CD14-positive monocyte (primary cell): ENCODE data around the gene CCDC7. TPM values are rescaled to one million over a fixed set of nuclear protein-coding genes. Genes with fewer than 3 reads are reported as not detected.

Experiments used
- DNase-seq, 3 donors: peaks; one replicate each; pipeline ENCODE4 v3.0.0-alpha.2; 2011 to 2022
- H2AFZ ChIP-seq: 2 replicates; pipeline ENCODE4 v1.6.0; 2012; ENCODE audit warnings: mild to moderate bottlenecking, low read depth, low read length, inconsistent platforms; ENCODE audit not compliant: insufficient read depth, poor library complexity, severe bottlenecking
- H3K27ac ChIP-seq, 2 donors: 1 replicate in 1 of 2; 2 replicates in 1 of 2; pipeline ENCODE4 v1.5.1; 2012 to 2013; ENCODE audit warnings: low read length in 2 of 2, control low read depth in 1 of 2, inconsistent platforms in 1 of 2, low read depth in 1 of 2, mild to moderate bottlenecking in 1 of 2
- H3K27me3 ChIP-seq, 2 donors: one replicate each; pipeline versions ENCODE4 v1.6.0 to v1.6.1; 2011 to 2013; ENCODE audit warnings: low read length in 2 of 2; ENCODE audit not compliant: control insufficient read depth in 2 of 2, insufficient read depth in 2 of 2
- H3K36me3 ChIP-seq, 2 donors: replicated peaks in 1 of 2; 1 replicate in 1 of 2; 2 replicates in 1 of 2; pipeline versions ENCODE4 v1.5.1 to v1.6.1; 2012 to 2013; ENCODE audit warnings: low read length in 2 of 2, control low read depth in 1 of 2, inconsistent platforms in 1 of 2, mild to moderate bottlenecking in 1 of 2; ENCODE audit not compliant: insufficient read depth in 2 of 2, control insufficient read depth in 1 of 2
- H3K4me1 ChIP-seq, 2 donors: 1 replicate in 1 of 2; 2 replicates in 1 of 2; pipeline versions ENCODE4 v1.5.1 to v1.6.1; 2012 to 2013; ENCODE audit warnings: low read length in 2 of 2, control low read depth in 1 of 2, inconsistent platforms in 1 of 2, mild to moderate bottlenecking in 1 of 2, moderate library complexity in 1 of 2; ENCODE audit not compliant: insufficient read depth in 2 of 2, control insufficient read depth in 1 of 2
- H3K4me2 ChIP-seq: replicated peaks from 2 replicates; pipeline ENCODE3; 2012; ENCODE audit warnings: low read length, moderate library complexity, mild to moderate bottlenecking; ENCODE audit not compliant: poor library complexity, severe bottlenecking; ENCODE audit errors: extremely low read depth
- H3K4me3 ChIP-seq, 3 experiments: fragments of 200-600 bp in 1 of 3; sonication (generic) in 1 of 3; replicated peaks in 1 of 3; 1 replicate in 2 of 3; 2 replicates in 1 of 3; pipeline ENCODE4 v1.5.1; 2011 to 2013; ENCODE audit warnings: low read length in 3 of 3, mild to moderate bottlenecking in 3 of 3, control low read depth in 2 of 3, low read depth in 2 of 3, inconsistent platforms in 1 of 3, moderate library complexity in 1 of 3
- H3K79me2 ChIP-seq: 2 replicates; pipeline ENCODE4 v1.6.0; 2012; ENCODE audit warnings: mild to moderate bottlenecking, control low read depth, inconsistent platforms, low read length, moderate library complexity; ENCODE audit not compliant: insufficient read depth
- H3K9ac ChIP-seq: 2 replicates; pipeline ENCODE4 v1.6.0; 2017; ENCODE audit warnings: low read length, mild to moderate bottlenecking; ENCODE audit not compliant: insufficient read depth, poor library complexity, severe bottlenecking
- H3K9me3 ChIP-seq, 2 donors: replicated peaks in 1 of 2; 1 replicate in 1 of 2; 2 replicates in 1 of 2; pipeline versions ENCODE4 v1.5.1 to v1.6.1; 2012 to 2013; ENCODE audit warnings: low read length in 2 of 2, control low read depth in 1 of 2; ENCODE audit not compliant: control insufficient read depth in 1 of 2, insufficient read depth in 1 of 2
- H4K20me1 ChIP-seq: 2 replicates; pipeline ENCODE4 v1.6.0; 2012; ENCODE audit warnings: mild to moderate bottlenecking, low read length, control low read depth, moderate library complexity; ENCODE audit not compliant: insufficient read depth
- H3K27ac Mint-ChIP-seq, 7 donors: one replicate each; pipeline ENCODE4 v1.8.0; 2020; ENCODE audit warnings: mild to moderate bottlenecking in 7 of 7, mixed read lengths in 7 of 7, moderate library complexity in 6 of 7, inconsistent platforms in 2 of 7
- H3K27me3 Mint-ChIP-seq, 3 donors: one replicate each; pipeline ENCODE4 v1.8.0; 2021 to 2022; ENCODE audit warnings: low read depth in 3 of 3, mild to moderate bottlenecking in 3 of 3, mixed read lengths in 3 of 3, moderate library complexity in 3 of 3, inconsistent platforms in 1 of 3
- H3K36me3 Mint-ChIP-seq, 2 donors: one replicate each; pipeline ENCODE4 v1.8.0; 2020; ENCODE audit warnings: mixed read lengths in 2 of 2, inconsistent platforms in 1 of 2, mild to moderate bottlenecking in 1 of 2
- H3K4me1 Mint-ChIP-seq: one replicate; pipeline ENCODE4 v1.8.0; 2020; ENCODE audit warnings: mild to moderate bottlenecking, mixed read lengths
- H3K4me3 Mint-ChIP-seq, 2 donors: one replicate each; pipeline ENCODE4 v1.8.0; 2020; ENCODE audit warnings: mild to moderate bottlenecking in 2 of 2, mixed read lengths in 2 of 2, moderate library complexity in 1 of 2
- H3K9me3 Mint-ChIP-seq, 7 donors: one replicate each; pipeline ENCODE4 v1.8.0; 2020 to 2022; ENCODE audit warnings: mixed read lengths in 7 of 7, mild to moderate bottlenecking in 6 of 7, moderate library complexity in 6 of 7, inconsistent platforms in 2 of 7
- WGBS: methylation state at CpG from one replicate; pipeline ENCODE4 v1.1.5; 2013; ENCODE audit warnings: missing lambda C conversion rate; ENCODE audit not compliant: insufficient coverage; 5-methylcytosine and 5-hydroxymethylcytosine counted together
- intact Hi-C, 2 donors: fragments of 100-400 bp; cut with micrococcal nuclease; formaldehyde crosslinking; loops; one replicate each; pipeline versions ENCODE4 v1.15.0 to v1.15.1; 2023
- polyA plus RNA-seq, 3 donors: library from polyadenylated mRNA; depleted of rRNA in 1 of 3; unstranded in 2 of 3; stranded (reverse) in 1 of 3; fragments of 300-500 nt in 2 of 3; fragments of >200 nt in 1 of 3; fragmentation: Illumina TruSeq in 2 of 3; gene quantifications; 1 replicate in 2 of 3; 2 replicates in 1 of 3; pipeline ENCODE4 v1.2.3, GENCODE V29; 2012 to 2021
- TF ChIP-seq, protein P1 (sequence below): fragments of 200-600 bp; IDR thresholded peaks from one replicate; pipeline ENCODE4 v1.8.0; 2022; ENCODE audit warnings: antibody characterized with exemption, mild to moderate bottlenecking

CCDC7 gene
- polyA plus RNA-seq, 3 donors = 1.3 to 2.3 (median 2.0) TPM

GRCh38 chr10:32446536-32447406 lies 831 bp downstream of the CCDC7 start:
- H3K4me2 ChIP-seq = peak overlapping the region; percentile 93
- DNase-seq = no peak
- peaks cover 3% of the 10 kb centered on the region in 2 donors for H3K36me3 ChIP-seq
- no peaks in the 10 kb centered on the region for H3K9me3 ChIP-seq
- peak overlapping the region; percentile 93 for H2AFZ ChIP-seq
- intact Hi-C loops = no loop called here
- H3K9me3 Mint-ChIP-seq = peaks cover 0 to 5% (median 0%) of the 10 kb centered on the region in 7 donors
- peaks cover 0 to 5% of the 10 kb centered on the region in 2 donors for H3K27me3 ChIP-seq
- H3K27ac ChIP-seq = peak overlapping the region; percentile 94 to 98
- peaks cover 3% of the 10 kb centered on the region for H3K79me2 ChIP-seq
- peak overlapping the region; percentile 77 to 91 (median 82) for H3K4me3 ChIP-seq
- WGBS = 0% methylated on average over 6 of the region's 18 CpGs
- peaks cover 13% of the 10 kb centered on the region for H3K4me1 Mint-ChIP-seq
- peak overlapping the region; percentile 87 to 99 (median 94) for H3K27ac Mint-ChIP-seq
- no peaks in the 10 kb centered on the region for H4K20me1 ChIP-seq
- H3K4me1 ChIP-seq = peaks cover 8 to 10% of the 10 kb centered on the region in 2 donors
- H3K9ac ChIP-seq = peak overlapping the region; percentile 82
- H3K36me3 Mint-ChIP-seq = peaks cover 5 to 7% of the 10 kb centered on the region in 2 donors
- peak overlapping the region; percentile 90 to 97 for H3K4me3 Mint-ChIP-seq
- peaks cover under 1 to 4% (median 2%) of the 10 kb centered on the region in 3 donors for H3K27me3 Mint-ChIP-seq
- TF ChIP-seq, protein P1, sequence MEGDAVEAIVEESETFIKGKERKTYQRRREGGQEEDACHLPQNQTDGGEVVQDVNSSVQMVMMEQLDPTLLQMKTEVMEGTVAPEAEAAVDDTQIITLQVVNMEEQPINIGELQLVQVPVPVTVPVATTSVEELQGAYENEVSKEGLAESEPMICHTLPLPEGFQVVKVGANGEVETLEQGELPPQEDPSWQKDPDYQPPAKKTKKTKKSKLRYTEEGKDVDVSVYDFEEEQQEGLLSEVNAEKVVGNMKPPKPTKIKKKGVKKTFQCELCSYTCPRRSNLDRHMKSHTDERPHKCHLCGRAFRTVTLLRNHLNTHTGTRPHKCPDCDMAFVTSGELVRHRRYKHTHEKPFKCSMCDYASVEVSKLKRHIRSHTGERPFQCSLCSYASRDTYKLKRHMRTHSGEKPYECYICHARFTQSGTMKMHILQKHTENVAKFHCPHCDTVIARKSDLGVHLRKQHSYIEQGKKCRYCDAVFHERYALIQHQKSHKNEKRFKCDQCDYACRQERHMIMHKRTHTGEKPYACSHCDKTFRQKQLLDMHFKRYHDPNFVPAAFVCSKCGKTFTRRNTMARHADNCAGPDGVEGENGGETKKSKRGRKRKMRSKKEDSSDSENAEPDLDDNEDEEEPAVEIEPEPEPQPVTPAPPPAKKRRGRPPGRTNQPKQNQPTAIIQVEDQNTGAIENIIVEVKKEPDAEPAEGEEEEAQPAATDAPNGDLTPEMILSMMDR = no peak

DNA sequence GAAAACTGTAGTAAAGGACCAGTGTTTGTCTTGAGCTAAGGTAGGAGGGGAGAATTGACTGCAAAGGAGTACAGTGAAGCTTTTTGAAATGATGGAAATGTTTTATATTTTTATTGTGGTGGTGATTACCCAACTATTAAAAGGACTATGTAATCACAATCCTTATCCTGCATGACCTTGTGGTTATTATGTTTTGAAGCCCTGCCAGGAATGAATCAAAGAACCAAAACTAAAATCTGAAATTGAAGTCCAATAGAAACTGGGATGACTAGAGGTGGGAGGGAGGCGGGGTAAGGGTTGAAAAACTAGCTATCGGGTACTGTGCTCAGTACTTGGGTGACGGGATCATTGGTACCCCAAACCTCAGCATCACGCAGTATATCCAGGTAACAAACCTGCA lies 8.2 kb downstream of the CCDC7 start:
- Histone ChIP-seq H3K36me3 (peaks cover 16 to 25% of the 10 kb centered on the region in 2 donors), H3K4me3 (no peak overlapping the region), H3K9ac (no peak overlapping the region), H3K4me1 (no peaks in the 10 kb centered on the region), H3K9me3 (no peaks in the 10 kb centered on the region), H2AFZ (no peak overlapping the region), H3K4me2 (no peak overlapping the region), H4K20me1 (no peaks in the 10 kb centered on the region), H3K27ac (no peak overlapping the region), H3K27me3 (no peaks in the 10 kb centered on the region), H3K79me2 (no peaks in the 10 kb centered on the region)
- whole genome bisulfite sequencing = no CpG with 5 or more reads among the region's 4 CpGs
- Mint-ChIP-seq H3K9me3 (no peaks in the 10 kb centered on the region), H3K36me3 (peaks cover 48 to 56% of the 10 kb centered on the region in 2 donors), H3K27me3 (no peaks in the 10 kb centered on the region), H3K27ac (no peak overlapping the region), H3K4me1 (no peaks in the 10 kb centered on the region), H3K4me3 (no peak overlapping the region)
- no peak for DNase-seq
- intact Hi-C loops = no loop called here
- TF ChIP-seq, protein P1 = no peak
